OCI-LY1 (cell line): ENCODE data around the gene GABRD.

Experiments used
- H2AFZ ChIP-seq: fragments of 200-600 bp; sonication (generic), shearing (Covaris generic); 2 replicates; pipeline ENCODE4 v1.6.0; 2014; ENCODE audit warnings: antibody characterized with exemption, mild to moderate bottlenecking, low read length
- H3F3A ChIP-seq: fragments of 200-600 bp; sonication (generic), shearing (Covaris generic); 2 replicates; pipeline ENCODE4 v1.6.0; 2014; ENCODE audit warnings: mild to moderate bottlenecking, antibody characterized with exemption, low read length, moderate library complexity; ENCODE audit not compliant: insufficient read depth
- H3K27ac ChIP-seq: fragments of 200-600 bp; sonication (generic); 2 replicates; pipeline ENCODE4 v1.5.1; 2014; ENCODE audit warnings: low read length, mixed run types, mild to moderate bottlenecking, low read depth; ENCODE audit not compliant: poor library complexity, severe bottlenecking
- H3K27me3 ChIP-seq: fragments of 200-600 bp; sonication (generic); 2 replicates; pipeline ENCODE4 v1.6.0; 2014; ENCODE audit warnings: antibody characterized with exemption, mild to moderate bottlenecking, low read length, moderate library complexity; ENCODE audit not compliant: insufficient read depth
- H3K36me3 ChIP-seq: fragments of 200-600 bp; sonication (generic); 2 replicates; pipeline ENCODE4 v1.6.1; 2014; ENCODE audit warnings: mild to moderate bottlenecking, antibody characterized with exemption, low read length, moderate library complexity, mixed read lengths; ENCODE audit not compliant: insufficient read depth
- H3K4me1 ChIP-seq: fragments of 200-600 bp; sonication (generic); 2 replicates; pipeline ENCODE4 v1.5.1; 2014; ENCODE audit warnings: mild to moderate bottlenecking, low read length, moderate library complexity; ENCODE audit not compliant: insufficient read depth, severe bottlenecking
- H3K4me2 ChIP-seq: fragments of 200-600 bp; sonication (generic), shearing (Covaris generic); 2 replicates; pipeline ENCODE4 v1.6.1; 2014; ENCODE audit warnings: low read length
- H3K4me3 ChIP-seq: fragments of 200-600 bp; sonication (generic); 2 replicates; pipeline ENCODE4 v1.5.1; 2014; ENCODE audit warnings: low read length, low read depth, mild to moderate bottlenecking, mixed read lengths; ENCODE audit not compliant: poor library complexity, severe bottlenecking
- H3K79me2 ChIP-seq: fragments of 200-600 bp; shearing (Covaris generic); 2 replicates; pipeline ENCODE4 v1.6.1; 2016; ENCODE audit warnings: mixed run types, low read length, mixed read lengths; ENCODE audit not compliant: insufficient read depth
- H3K9ac ChIP-seq: fragments of 200-600 bp; sonication (generic), shearing (Covaris generic); 2 replicates; pipeline ENCODE4 v1.6.1; 2014; ENCODE audit warnings: mild to moderate bottlenecking, low read length, mixed read lengths
- H3K9me2 ChIP-seq: fragments of 200-600 bp; sonication (generic), shearing (Covaris generic); 2 replicates; pipeline ENCODE4 v1.6.1; 2014; ENCODE audit warnings: low read depth, mild to moderate bottlenecking, low read length, mixed read lengths
- H3K9me3 ChIP-seq: fragments of 200-600 bp; shearing (Covaris generic); 2 replicates; pipeline ENCODE4 v1.6.1; 2014; ENCODE audit warnings: low read length, mixed read lengths
- H4K20me1 ChIP-seq: fragments of 200-600 bp; sonication (generic), shearing (Covaris generic); 2 replicates; pipeline ENCODE4 v1.6.0; 2016; ENCODE audit warnings: mild to moderate bottlenecking, low read length; ENCODE audit not compliant: insufficient read depth
- EZH2 ChIP-seq: fragments of 200-600 bp; sonication (generic), shearing (Covaris generic); IDR thresholded peaks from 2 replicates; pipeline ENCODE4 v1.8.0; 2017; ENCODE audit warnings: borderline replicate concordance, mixed run types, mild to moderate bottlenecking, antibody characterized with exemption, low read length, moderate library complexity, mixed read lengths
- TF ChIP-seq, protein P1 (sequence below): fragments of 200-600 bp; sonication (generic), shearing (Covaris generic); IDR thresholded peaks from 2 replicates; pipeline ENCODE4 v1.5.1; 2017; ENCODE audit warnings: mild to moderate bottlenecking, antibody characterized with exemption, low read length, moderate library complexity, mixed read lengths

GABRD gene

DNA sequence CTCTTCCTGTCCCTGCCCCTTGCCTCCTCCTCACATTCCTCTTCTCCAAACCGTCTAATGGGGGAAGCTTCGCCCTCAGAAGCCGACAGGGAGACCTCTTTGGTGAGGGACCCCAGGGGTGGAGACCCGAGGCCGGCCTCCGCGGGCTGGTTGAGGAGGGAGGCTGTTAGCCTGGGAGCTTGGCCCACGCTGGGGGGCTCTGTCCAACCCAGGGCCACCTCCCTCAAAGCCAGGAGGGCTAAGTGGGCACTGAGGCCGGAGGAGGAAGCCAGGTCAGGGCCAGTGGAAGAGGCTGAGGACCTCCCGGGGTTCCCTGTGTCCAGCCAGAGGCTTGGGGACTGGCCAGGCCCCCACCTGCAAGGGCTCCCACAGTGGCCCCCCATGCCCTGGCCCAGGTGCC is 5.3 kb downstream of the GABRD start:
- Histone ChIP-seq H3K9me2 (no peaks in the 10 kb centered on the region), H3K4me3 (no peak overlapping the region), H3K27me3 (no peaks in the 10 kb centered on the region), H3K36me3 (no peaks in the 10 kb centered on the region), H3K27ac (no peak overlapping the region), H3K4me2 (no peak overlapping the region), H4K20me1 (no peaks in the 10 kb centered on the region), H3K79me2 (no peaks in the 10 kb centered on the region), H2AFZ (no peak overlapping the region), H3K9ac (no peak overlapping the region), H3K9me3 (no peaks in the 10 kb centered on the region), H3F3A (no peaks in the 10 kb centered on the region), H3K4me1 (no peaks in the 10 kb centered on the region)
- TF ChIP-seq EZH2: no peak
- TF ChIP-seq, protein P1, sequence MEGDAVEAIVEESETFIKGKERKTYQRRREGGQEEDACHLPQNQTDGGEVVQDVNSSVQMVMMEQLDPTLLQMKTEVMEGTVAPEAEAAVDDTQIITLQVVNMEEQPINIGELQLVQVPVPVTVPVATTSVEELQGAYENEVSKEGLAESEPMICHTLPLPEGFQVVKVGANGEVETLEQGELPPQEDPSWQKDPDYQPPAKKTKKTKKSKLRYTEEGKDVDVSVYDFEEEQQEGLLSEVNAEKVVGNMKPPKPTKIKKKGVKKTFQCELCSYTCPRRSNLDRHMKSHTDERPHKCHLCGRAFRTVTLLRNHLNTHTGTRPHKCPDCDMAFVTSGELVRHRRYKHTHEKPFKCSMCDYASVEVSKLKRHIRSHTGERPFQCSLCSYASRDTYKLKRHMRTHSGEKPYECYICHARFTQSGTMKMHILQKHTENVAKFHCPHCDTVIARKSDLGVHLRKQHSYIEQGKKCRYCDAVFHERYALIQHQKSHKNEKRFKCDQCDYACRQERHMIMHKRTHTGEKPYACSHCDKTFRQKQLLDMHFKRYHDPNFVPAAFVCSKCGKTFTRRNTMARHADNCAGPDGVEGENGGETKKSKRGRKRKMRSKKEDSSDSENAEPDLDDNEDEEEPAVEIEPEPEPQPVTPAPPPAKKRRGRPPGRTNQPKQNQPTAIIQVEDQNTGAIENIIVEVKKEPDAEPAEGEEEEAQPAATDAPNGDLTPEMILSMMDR: no peak

- no peaks in the 10 kb centered on the region for H3K27me3 ChIP-seq
Observed at GRCh38 chr1:2024887-2025286, 5.7 kb downstream of the GABRD start.

GRCh38 chr1:2025491-2025981 is 6.4 kb downstream of the GABRD start:
- Histone ChIP-seq H3K27ac (no peak overlapping the region), H3K4me2 (no peak overlapping the region), H3K79me2 (no peaks in the 10 kb centered on the region), H3K4me3 (no peak overlapping the region), H2AFZ (no peak overlapping the region), H3K4me1 (no peaks in the 10 kb centered on the region), H4K20me1 (no peaks in the 10 kb centered on the region), H3K36me3 (no peaks in the 10 kb centered on the region), H3K9me3 (no peaks in the 10 kb centered on the region), H3F3A (no peaks in the 10 kb centered on the region), H3K9me2 (no peaks in the 10 kb centered on the region), H3K9ac (no peak overlapping the region), H3K27me3 (no peaks in the 10 kb centered on the region)
- TF ChIP-seq, protein P1: no peak
- no peak for TF ChIP-seq EZH2

More at GRCh38 chr1:2024887-2025286, 5.7 kb downstream of the GABRD start:
- H4K20me1 ChIP-seq: no peaks in the 10 kb centered on the region
- no peaks in the 10 kb centered on the region for H3K36me3 ChIP-seq
- TF ChIP-seq EZH2: no peak
- TF ChIP-seq, protein P1: no peak
- no peaks in the 10 kb centered on the region for H3K9me3 ChIP-seq
- H3K9me2 ChIP-seq: no peaks in the 10 kb centered on the region
- H3F3A ChIP-seq: no peaks in the 10 kb centered on the region
- no peak overlapping the region for H3K9ac ChIP-seq
- H3K79me2 ChIP-seq: no peaks in the 10 kb centered on the region
- H3K4me1 ChIP-seq: no peaks in the 10 kb centered on the region
- no peak overlapping the region for H3K4me2 ChIP-seq
- H3K4me3 ChIP-seq: no peak overlapping the region
- no peak overlapping the region for H3K27ac ChIP-seq
- no peak overlapping the region for H2AFZ ChIP-seq
